IMR-90 (cell line): ENCODE data around the gene KLK11. TPM values are rescaled to one million over a fixed set of nuclear protein-coding genes. Genes with fewer than 3 reads are reported as not detected.

ENCODE experiments used
- ATAC-seq: fragments of 200-7000 bp; cut with Tn5 transposase; 2 replicates; pipeline ENCODE4 v1.9.1; 2020; ENCODE audit warnings: low read depth, mild to moderate bottlenecking, moderate library complexity
- BruUV-seq: library from RNA; stranded (reverse); fragments of 400-500 nt; replicated peaks from 2 replicates; lab custom pipeline; 2021; lab: Mats Ljungman, UMichigan
- CTCF ChIA-PET: fragments of 300-600 bp; formaldehyde crosslinking; extraction: SDS; loops from one replicate; lab custom pipeline; 2021; ENCODE audit warnings: antibody characterized with exemption; lab: Yijun Ruan, JAX
- POLR2A ChIA-PET: fragments of 300-600 bp; sonication (Branson Sonifier 250); formaldehyde crosslinking; loops from one replicate; lab custom pipeline; 2022; ENCODE audit warnings: antibody characterized with exemption; ENCODE audit not compliant: unreplicated experiment; lab: Charles Lee
- DNase-seq: peaks from one replicate; pipeline ENCODE4 v3.0.0; 2013
- H2AFZ ChIP-seq: replicated peaks from 2 replicates; pipeline ENCODE3; 2013; ENCODE audit warnings: low read length, mild to moderate bottlenecking; ENCODE audit not compliant: poor library complexity
- H2AK5ac ChIP-seq: 2 replicates; pipeline ENCODE4 v1.6.1; 2013; ENCODE audit warnings: low read depth, low read length, inconsistent platforms
- H2AK9ac ChIP-seq: replicated peaks from 2 replicates; pipeline ENCODE3; 2013; ENCODE audit warnings: mild to moderate bottlenecking, low read depth, low read length, moderate library complexity; ENCODE audit not compliant: poor library complexity
- H2BK120ac ChIP-seq: 2 replicates; pipeline ENCODE4 v1.6.1; 2013; ENCODE audit warnings: low read depth, low read length, inconsistent platforms
- H2BK15ac ChIP-seq: 3 replicates; pipeline ENCODE4 v1.6.1; 2013; ENCODE audit warnings: low read depth, low read length, inconsistent platforms
- H2BK20ac ChIP-seq: 2 replicates; pipeline ENCODE4 v1.6.1; 2013; ENCODE audit warnings: low read depth, mild to moderate bottlenecking, inconsistent platforms, low read length, moderate library complexity
- H2BK5ac ChIP-seq: 2 replicates; pipeline ENCODE4 v1.6.1; 2013; ENCODE audit warnings: mild to moderate bottlenecking, low read depth, low read length, inconsistent platforms; ENCODE audit not compliant: poor library complexity, severe bottlenecking
- H3K14ac ChIP-seq: replicated peaks from 2 replicates; pipeline ENCODE4 v1.6.1; 2013; ENCODE audit warnings: low read depth, low read length, inconsistent platforms
- H3K18ac ChIP-seq: 2 replicates; pipeline ENCODE4 v1.6.1; 2013; ENCODE audit warnings: low read depth, low read length, control low read depth
- H3K23ac ChIP-seq: 2 replicates; pipeline ENCODE4 v1.6.1; 2013; ENCODE audit warnings: low read depth, low read length, inconsistent platforms
- H3K27ac ChIP-seq: 2 replicates; pipeline ENCODE4 v1.5.1; 2013; ENCODE audit warnings: mild to moderate bottlenecking, control low read depth, low read length; ENCODE audit not compliant: insufficient read depth
- H3K27me3 ChIP-seq: 2 replicates; pipeline ENCODE4 v1.6.1; 2013; ENCODE audit warnings: low read length; ENCODE audit not compliant: control insufficient read depth, insufficient read depth
- H3K36me3 ChIP-seq: 2 replicates; pipeline ENCODE4 v1.6.1; 2013; ENCODE audit warnings: low read length, mixed read lengths; ENCODE audit not compliant: control insufficient read depth, insufficient read depth
- H3K4ac ChIP-seq: 2 replicates; pipeline ENCODE4 v1.6.1; 2013; ENCODE audit warnings: low read depth, low read length, inconsistent platforms
- H3K4me1 ChIP-seq: 2 replicates; pipeline ENCODE4 v1.6.1; 2013; ENCODE audit warnings: low read length, mixed read lengths; ENCODE audit not compliant: control insufficient read depth, insufficient read depth
- H3K4me2 ChIP-seq: 2 replicates; pipeline ENCODE4 v1.6.1; 2013; ENCODE audit warnings: low read depth, mild to moderate bottlenecking, control low read depth, low read length, moderate library complexity
- H3K4me3 ChIP-seq: 2 replicates; pipeline ENCODE4 v1.5.1; 2013; ENCODE audit warnings: low read depth, mild to moderate bottlenecking, control low read depth, low read length, moderate library complexity; ENCODE audit not compliant: insufficient read depth
- H3K56ac ChIP-seq: 2 replicates; pipeline ENCODE4 v1.6.1; 2013; ENCODE audit warnings: low read length, inconsistent platforms; ENCODE audit not compliant: insufficient read depth; ENCODE audit errors: extremely low read depth
- H3K79me1 ChIP-seq, 2 experiments: 2 replicates each; pipeline ENCODE4 v1.6.1; 2013; ENCODE audit warnings: low read length in 2 of 2, inconsistent platforms in 1 of 2, low read depth in 1 of 2
- H3K9ac ChIP-seq: 2 replicates; pipeline ENCODE4 v1.6.1; 2013; ENCODE audit warnings: low read depth, low read length, control low read depth
- H3K9me1 ChIP-seq: 2 replicates; pipeline ENCODE4 v1.6.1; 2013; ENCODE audit warnings: low read length, inconsistent platforms; ENCODE audit not compliant: insufficient read depth
- H3K9me3 ChIP-seq: 2 replicates; pipeline ENCODE4 v1.6.1; 2013; ENCODE audit warnings: low read length; ENCODE audit not compliant: control insufficient read depth, insufficient read depth
- H4K20me1 ChIP-seq: 2 replicates; pipeline ENCODE4 v1.6.1; 2013; ENCODE audit warnings: low read length, inconsistent platforms; ENCODE audit not compliant: insufficient read depth
- H4K5ac ChIP-seq: 2 replicates; pipeline ENCODE4 v1.6.1; 2013; ENCODE audit warnings: mild to moderate bottlenecking, low read depth, low read length, control low read depth
- H4K8ac ChIP-seq, 2 experiments: 2 replicates each; pipeline ENCODE4 v1.6.1; 2013; ENCODE audit warnings: low read depth in 2 of 2, low read length in 2 of 2, control low read depth in 1 of 2, inconsistent platforms in 1 of 2
- H4K91ac ChIP-seq: 2 replicates; pipeline ENCODE4 v1.6.1; 2013; ENCODE audit warnings: low read depth, low read length, inconsistent platforms; ENCODE audit not compliant: insufficient read depth
- BHLHE40 ChIP-seq: fragments of 150-350 bp; IDR thresholded peaks from 2 replicates; pipeline ENCODE4 v1.6.1; 2016; ENCODE audit warnings: mild to moderate bottlenecking, low read depth, low read length
- CEBPB ChIP-seq: IDR thresholded peaks from 2 replicates; pipeline ENCODE4 v1.6.1; 2012; ENCODE audit warnings: low read depth, low read length, improper control_type of control experiment
- CHD1 ChIP-seq: IDR thresholded peaks from 2 replicates; pipeline ENCODE4 v1.6.1; 2012; ENCODE audit warnings: low read depth, low read length, improper control_type of control experiment
- ELK1 ChIP-seq: fragments of 150-350 bp; IDR thresholded peaks from 2 replicates; pipeline ENCODE4 v1.6.1; 2016; ENCODE audit warnings: low read depth, mild to moderate bottlenecking, low read length, moderate library complexity, borderline replicate concordance
- MAFK ChIP-seq: IDR thresholded peaks from 2 replicates; pipeline ENCODE4 v1.6.1; 2012; ENCODE audit warnings: low read depth, low read length, improper control_type of control experiment
- MAZ ChIP-seq: IDR thresholded peaks from 2 replicates; pipeline ENCODE4 v1.6.1; 2012; ENCODE audit warnings: low read depth, mild to moderate bottlenecking, low read length, improper control_type of control experiment, moderate library complexity, borderline replicate concordance
- MXI1 ChIP-seq: IDR thresholded peaks from 2 replicates; pipeline ENCODE4 v1.6.1; 2012; ENCODE audit warnings: low read depth, mild to moderate bottlenecking, low read length, moderate library complexity, borderline replicate concordance
- POLR2A ChIP-seq: IDR thresholded peaks from 2 replicates; pipeline ENCODE4 v1.6.1; 2012; ENCODE audit warnings: mild to moderate bottlenecking, low read depth, low read length
- RAD21 ChIP-seq: IDR thresholded peaks from 2 replicates; pipeline ENCODE4 v1.6.1; 2012; ENCODE audit warnings: low read length, improper control_type of control experiment
- RFX5 ChIP-seq: IDR thresholded peaks from 2 replicates; pipeline ENCODE4 v1.8.0; 2012; ENCODE audit warnings: low read depth, mild to moderate bottlenecking, low read length, moderate library complexity
- SMC3 ChIP-seq: fragments of 150-350 bp; IDR thresholded peaks from 2 replicates; pipeline ENCODE4 v1.6.1; 2016; ENCODE audit warnings: low read depth, mild to moderate bottlenecking, antibody characterized with exemption, low read length, moderate library complexity
- WGBS, 2 experiments: methylation state at CpG; one replicate each; pipeline versions ENCODE4 v1.1.5 to v1.1.7; 2013; ENCODE audit warnings: missing lambda C conversion rate in 2 of 2; ENCODE audit not compliant: insufficient read length in 1 of 2; ENCODE audit errors: extremely low coverage in 2 of 2; 5-methylcytosine and 5-hydroxymethylcytosine counted together
- dilution Hi-C: fragments of 300-500 bp; cut with HindIII; formaldehyde crosslinking; loops from one replicate; pipeline ENCODE4 v1.14.3; 2018; ENCODE audit warnings: low sequenced_read_pairs; ENCODE audit not compliant: unreplicated experiment
- in situ Hi-C: fragments of 300-500 bp; cut with MboI; formaldehyde crosslinking; loops from 3 replicates; pipeline ENCODE4 v1.14.3; 2019; ENCODE audit warnings: low sequenced_read_pairs, inconsistent platforms, mixed read lengths
- intact Hi-C: fragments of 100-400 bp; cut with micrococcal nuclease; formaldehyde crosslinking; loops from 2 replicates; pipeline ENCODE4 v1.10.0; 2022
- polyA plus RNA-seq, 3 experiments: library from polyadenylated mRNA; depleted of rRNA; stranded (reverse); fragments of >200 nt; gene quantifications; 2 replicates each; pipeline ENCODE4 v1.2.3, GENCODE V29; 2012; ENCODE audit warnings: low replicate concordance in 1 of 3
- total RNA-seq: library from RNA; depleted of rRNA; stranded (reverse); fragments of >200 nt; gene quantifications from 2 replicates; pipeline ENCODE4 v1.2.3, GENCODE V29; 2012
- TF ChIP-seq, protein P1 (sequence below): conservative IDR thresholded peaks from 2 replicates; pipeline ENCODE4 v1.5.1; 2012; ENCODE audit warnings: mild to moderate bottlenecking, low read depth, low read length, improper control_type of control experiment

KLK11 gene
- total and polyA plus RNA-seq, 2 of the 4 experiments (the other 2 are of a cell fraction), result not detected

DNA sequence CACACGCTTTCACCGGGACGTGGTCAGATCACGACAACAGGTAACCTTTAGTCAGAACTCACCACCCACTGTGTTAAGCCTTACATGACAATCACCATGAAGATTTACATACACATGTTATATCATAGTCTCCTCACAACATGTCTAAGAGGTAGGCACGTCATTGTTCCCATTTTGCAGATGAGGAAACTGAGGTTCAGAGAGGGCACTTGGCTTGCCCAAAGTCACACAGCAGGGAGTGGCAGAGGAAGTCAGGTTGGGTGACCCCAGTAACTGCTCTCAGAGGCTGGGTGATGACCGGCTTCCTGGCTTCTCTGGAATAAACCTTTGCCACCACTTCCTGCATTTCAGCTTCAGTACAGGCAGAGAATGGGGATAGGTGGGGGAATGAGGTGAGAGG is 12.2 kb downstream of the KLK11 start:
- H4K8ac ChIP-seq, result no peak overlapping the region
- no peak overlapping the region for H3K14ac ChIP-seq
- H3K4ac ChIP-seq, result no peak overlapping the region
- no peak overlapping the region for H2AFZ ChIP-seq
- no peak overlapping the region for H3K4me3 ChIP-seq
- in situ Hi-C loops, result no loop called here
- H4K91ac ChIP-seq, result no peak overlapping the region
- BruUV-seq, result no TSS peak
- ChIA-PET POLR2A (no interaction called here), CTCF (no interaction called here)
- H3K36me3 ChIP-seq, result no peaks in the 10 kb centered on the region
- H3K9me3 ChIP-seq, result peaks cover 2% of the 10 kb centered on the region; the same call in 1 of the 2 replicates
- H3K56ac ChIP-seq, result no peak overlapping the region
- no peaks in the 10 kb centered on the region for H3K79me1 ChIP-seq
- no peaks in the 10 kb centered on the region for H3K9me1 ChIP-seq
- H3K18ac ChIP-seq, result no peak overlapping the region
- no peak overlapping the region for H4K5ac ChIP-seq
- H3K27ac ChIP-seq, result no peak overlapping the region
- H2AK9ac ChIP-seq, result no peak overlapping the region
- no peak for DNase-seq
- no peak overlapping the region for H3K4me2 ChIP-seq
- no peaks in the 10 kb centered on the region for H4K20me1 ChIP-seq
- WGBS, 2 experiments, result no CpG with 5 or more reads among the region's 6 CpGs
- H3K4me1 ChIP-seq, result no peaks in the 10 kb centered on the region
- no peak overlapping the region for H2AK5ac ChIP-seq
- no peak overlapping the region for H2BK20ac ChIP-seq
- intact Hi-C loops, result loop anchor here (10.0 kb wide), 1 partner anchor 659 kb away; no protein-coding TSS in a partner anchor
- H3K23ac ChIP-seq, result no peak overlapping the region
- TF ChIP-seq RFX5 (no peak), CEBPB (no peak), MAZ (no peak), BHLHE40 (no peak), MAFK (no peak), CHD1 (no peak), RAD21 (no peak), MXI1 (no peak), SMC3 (no peak), ELK1 (no peak), POLR2A (no peak)
- TF ChIP-seq, protein P1, sequence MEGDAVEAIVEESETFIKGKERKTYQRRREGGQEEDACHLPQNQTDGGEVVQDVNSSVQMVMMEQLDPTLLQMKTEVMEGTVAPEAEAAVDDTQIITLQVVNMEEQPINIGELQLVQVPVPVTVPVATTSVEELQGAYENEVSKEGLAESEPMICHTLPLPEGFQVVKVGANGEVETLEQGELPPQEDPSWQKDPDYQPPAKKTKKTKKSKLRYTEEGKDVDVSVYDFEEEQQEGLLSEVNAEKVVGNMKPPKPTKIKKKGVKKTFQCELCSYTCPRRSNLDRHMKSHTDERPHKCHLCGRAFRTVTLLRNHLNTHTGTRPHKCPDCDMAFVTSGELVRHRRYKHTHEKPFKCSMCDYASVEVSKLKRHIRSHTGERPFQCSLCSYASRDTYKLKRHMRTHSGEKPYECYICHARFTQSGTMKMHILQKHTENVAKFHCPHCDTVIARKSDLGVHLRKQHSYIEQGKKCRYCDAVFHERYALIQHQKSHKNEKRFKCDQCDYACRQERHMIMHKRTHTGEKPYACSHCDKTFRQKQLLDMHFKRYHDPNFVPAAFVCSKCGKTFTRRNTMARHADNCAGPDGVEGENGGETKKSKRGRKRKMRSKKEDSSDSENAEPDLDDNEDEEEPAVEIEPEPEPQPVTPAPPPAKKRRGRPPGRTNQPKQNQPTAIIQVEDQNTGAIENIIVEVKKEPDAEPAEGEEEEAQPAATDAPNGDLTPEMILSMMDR, result no peak
- dilution Hi-C loops, result no loop called here
- no peak overlapping the region for H2BK5ac ChIP-seq
- H3K9ac ChIP-seq, result no peak overlapping the region
- ATAC-seq, result no peak
- no peak overlapping the region for H2BK120ac ChIP-seq
- peaks cover 12% of the 10 kb centered on the region for H3K27me3 ChIP-seq
- H2BK15ac ChIP-seq, result no peak overlapping the region
